ENCODE data around the gene ARL2BP.
"Not testable (repeated sequence)": the region's sequence is repeated elsewhere in the genome, so short reads cannot be mapped to it uniquely, and the experiment has no call there.

ARL2BP gene

DNA sequence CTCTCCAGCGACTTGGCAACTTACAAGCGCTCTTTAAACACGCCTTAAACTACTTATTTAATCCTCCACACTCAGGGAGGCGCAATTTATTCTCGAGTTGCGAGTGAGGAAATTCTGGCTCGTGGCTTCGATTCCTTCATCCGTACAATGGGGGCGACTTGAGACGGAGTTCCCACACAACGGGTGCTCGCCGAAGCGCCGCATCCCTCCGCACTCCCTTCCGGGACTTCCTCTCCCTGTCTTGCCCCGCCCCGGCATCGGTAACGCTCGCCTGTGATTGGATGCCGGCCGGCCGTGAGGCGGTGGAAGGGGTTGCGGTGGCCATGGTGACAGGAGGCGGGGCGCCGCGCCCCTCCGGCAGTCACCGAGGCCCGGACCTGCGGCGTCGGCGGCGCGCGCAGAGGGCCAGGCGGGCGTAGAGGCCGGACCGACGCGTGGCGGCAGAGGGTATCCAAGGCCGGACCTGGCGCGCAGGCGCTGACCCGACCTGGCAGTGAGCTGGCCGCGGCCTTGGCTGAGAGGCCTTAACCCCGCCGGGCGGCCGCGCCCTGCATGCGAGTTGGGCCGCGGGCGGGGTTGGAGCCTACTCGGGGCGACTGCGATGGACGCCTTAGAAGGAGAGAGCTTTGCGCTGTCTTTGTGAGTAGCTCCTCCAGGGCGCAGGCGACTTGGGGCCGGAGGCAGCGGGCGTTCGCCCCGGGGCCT is at the start of gene ARL2BP:
Gene ARL2BP (plus strand): TSS at position 493 of the 705 bp plus-strand sequence. CDS start 109 bp downstream, at position 602.
- peak; percentile 95 for DNase-seq (ENCODE audit: low read depth, low spot score)

DNA sequence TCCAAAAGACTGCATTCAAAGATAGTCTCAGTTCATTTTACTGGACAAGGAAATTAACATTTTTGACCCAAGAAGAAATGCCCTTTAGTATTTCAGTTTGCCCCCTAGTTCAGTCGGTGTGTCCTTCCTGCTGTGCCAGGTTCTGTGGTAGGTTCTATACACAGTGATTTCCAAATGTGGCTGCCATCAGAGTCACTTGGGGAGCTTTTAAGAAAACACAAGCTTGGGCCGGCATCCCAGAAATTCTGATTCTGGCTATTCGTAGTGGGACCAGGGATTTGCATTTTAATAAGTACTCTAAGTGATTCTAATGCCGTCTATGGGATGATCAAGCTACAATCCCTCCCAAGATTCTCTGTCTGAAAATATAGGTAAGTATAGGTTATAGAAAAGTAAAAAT is 48.8 kb upstream of the ARL2BP start:
- DNase-seq (ENCODE audit: low read depth, low spot score) = no peak

DNA sequence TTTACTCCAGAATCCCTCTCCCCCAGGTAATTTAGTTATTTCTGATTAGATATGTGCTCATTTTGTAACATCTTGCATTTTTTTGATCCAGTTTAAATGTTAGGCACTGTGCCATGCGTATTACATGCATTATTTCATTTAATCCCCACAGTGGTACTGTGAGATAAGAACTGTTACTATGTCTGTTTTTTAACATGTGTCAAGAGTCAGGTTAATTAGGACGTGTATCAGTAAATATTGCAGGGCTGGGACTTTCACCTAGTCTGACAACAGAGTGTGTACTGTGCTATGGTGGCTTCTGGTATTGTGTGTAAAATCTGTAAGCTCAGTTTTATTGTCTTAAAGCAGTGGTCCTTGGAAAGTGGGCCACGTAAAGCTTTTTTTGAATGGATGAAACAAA is 48.3 kb upstream of the ARL2BP start:
- no peak for DNase-seq (ENCODE audit: low read depth, low spot score)

DNA sequence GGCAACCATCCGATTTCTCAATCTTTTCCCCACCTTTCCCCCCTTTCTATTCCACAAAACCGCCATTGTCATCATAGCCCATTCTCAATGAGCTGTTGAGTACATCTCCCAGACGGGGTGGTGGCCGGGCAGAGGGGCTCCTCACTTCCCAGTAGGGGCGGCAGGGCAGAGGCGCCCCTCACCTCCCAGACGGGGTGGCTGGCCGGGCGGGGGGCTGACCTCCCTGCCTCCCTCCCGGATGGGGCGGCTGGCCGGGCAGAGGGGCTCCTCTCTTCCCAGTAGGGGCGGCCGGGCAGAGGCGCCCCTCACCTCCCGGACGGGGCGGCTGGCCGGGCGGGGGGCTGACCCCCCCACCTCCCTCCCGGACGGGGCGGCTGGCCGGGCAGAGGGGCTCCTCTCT is 44.7 kb upstream of the ARL2BP start:
- DNase-seq (ENCODE audit: low read depth, low spot score) = not testable (repeated sequence)

DNA sequence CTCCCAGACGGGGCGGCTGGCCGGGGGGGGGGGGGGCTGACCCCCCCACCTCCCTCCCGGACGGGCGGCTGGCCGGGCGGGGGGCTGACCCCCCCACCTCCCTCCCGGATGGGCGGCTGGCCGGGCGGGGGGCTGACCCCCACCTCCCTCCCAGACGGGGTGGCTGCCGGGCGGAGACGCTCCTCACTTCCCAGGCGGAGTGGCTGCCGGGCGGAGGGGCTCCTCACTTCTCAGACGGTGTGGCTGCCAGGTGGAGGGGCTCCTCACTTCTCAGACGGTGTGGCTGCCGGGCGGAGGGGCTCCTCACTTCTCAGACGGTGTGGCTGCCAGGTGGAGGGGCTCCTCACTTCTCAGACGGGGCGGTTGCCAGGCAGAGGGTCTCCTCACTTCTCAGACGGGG is 44.1 kb upstream of the ARL2BP start:
- not testable (repeated sequence) for DNase-seq (ENCODE audit: low read depth, low spot score)

GRCh38 chr16:57202095-57202886 is 42.8 kb upstream of the ARL2BP start:
- no peak for DNase-seq (ENCODE audit: low read depth, low spot score)

DNA sequence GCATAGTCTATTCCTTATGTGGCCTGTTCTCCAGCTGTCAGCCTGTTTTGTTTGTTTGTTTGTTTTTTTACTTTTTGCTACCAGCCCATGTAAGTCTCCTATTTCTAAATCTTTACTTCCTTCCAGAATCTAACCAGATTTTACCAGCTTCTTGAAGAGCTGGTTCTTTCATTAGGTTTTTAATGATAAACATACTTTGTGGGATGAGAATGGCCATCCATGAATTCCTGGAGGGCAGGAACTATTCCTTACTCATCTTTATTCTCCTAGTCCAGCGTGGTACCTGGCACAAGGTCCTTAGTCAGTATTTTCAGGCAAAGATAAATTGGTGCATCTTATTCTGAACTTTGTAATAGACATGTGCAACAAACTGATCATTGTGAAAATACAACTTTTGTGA is 41.6 kb upstream of the ARL2BP start:
- DNase-seq (ENCODE audit: low read depth, low spot score) = no peak

DNA sequence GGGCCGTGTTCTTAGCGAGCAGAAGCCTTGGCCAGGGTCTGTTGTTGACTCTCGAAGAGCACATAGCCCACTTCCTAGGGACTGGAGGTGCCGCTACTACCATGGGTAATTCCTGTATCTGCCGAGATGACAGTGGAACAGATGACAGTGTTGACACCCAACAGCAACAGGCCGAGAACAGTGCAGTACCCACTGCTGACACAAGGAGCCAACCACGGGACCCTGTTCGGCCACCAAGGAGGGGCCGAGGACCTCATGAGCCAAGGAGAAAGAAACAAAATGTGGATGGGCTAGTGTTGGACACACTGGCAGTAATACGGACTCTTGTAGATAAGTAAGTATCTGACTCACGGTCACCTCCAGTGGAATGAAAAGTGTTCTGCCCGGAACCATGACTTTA is 40.4 kb upstream of the ARL2BP start:
- no peak for DNase-seq (ENCODE audit: low read depth, low spot score)

DNA sequence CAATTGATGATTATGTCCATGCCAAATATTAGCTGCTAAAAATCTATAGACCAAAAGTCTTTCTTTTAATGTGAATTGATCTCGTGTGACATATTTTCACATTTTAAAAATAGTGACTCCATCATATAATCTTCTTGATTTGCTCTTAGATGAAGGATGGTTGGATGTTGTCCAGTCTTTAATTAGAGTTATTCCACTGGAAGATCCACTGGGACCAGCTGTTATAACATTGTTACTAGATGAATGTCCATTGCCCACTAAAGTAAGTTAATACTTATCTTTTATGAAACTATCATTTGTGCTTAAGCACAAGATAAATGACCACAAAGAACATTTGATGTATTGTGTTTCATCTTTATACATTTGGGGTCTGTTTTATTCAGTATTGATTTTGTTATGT is 36.1 kb upstream of the ARL2BP start:
- no peak for DNase-seq (ENCODE audit: low read depth, low spot score)

DNA sequence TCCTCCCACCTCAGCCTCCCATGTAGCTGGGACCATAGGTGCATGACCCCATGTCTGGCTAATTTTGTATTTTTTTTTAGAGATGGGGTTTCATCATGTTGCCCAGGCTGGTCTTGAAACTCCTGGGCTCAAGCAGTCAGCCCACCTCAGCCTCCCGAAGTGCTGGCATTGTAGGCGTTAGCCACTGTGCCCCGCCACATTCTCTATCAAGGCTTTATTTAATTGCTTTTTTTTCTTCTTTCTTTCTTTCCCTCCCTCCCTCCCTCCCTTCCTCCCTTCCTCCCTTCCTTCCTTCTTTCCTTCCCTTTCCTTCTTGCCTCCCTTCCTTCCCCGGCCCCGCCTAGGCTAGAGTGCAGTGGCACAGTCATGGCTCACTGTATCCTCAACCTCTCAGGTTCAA is 35.3 kb upstream of the ARL2BP start:
- no peak for DNase-seq (ENCODE audit: low read depth, low spot score)

DNA sequence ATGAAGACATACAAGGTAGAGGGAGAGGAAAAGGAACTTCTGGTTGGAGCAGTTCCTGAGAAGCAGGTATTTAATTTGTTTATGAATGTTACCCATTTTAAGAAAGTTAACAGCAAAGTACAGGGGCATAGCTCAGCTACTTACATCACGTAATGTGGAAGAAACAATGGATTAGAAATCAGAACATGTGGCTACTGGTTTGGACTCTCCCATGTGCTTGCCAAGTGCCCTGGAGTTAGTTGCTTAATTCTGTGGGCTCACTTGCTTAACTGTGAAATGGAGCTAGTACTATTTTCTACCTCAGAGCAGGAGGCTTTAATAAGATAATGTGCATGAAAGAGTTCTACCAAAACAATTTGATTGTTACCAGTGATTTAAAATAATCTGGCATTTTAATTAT is 31.6 kb upstream of the ARL2BP start:
- no peak for DNase-seq (ENCODE audit: low read depth, low spot score)

- no peak for DNase-seq (ENCODE audit: low read depth, low spot score)
These were observed 28.1 kb upstream of the ARL2BP start for GRCh38 chr16:57216968-57217367.

GRCh38 chr16:57223057-57223456 is 22.0 kb upstream of the ARL2BP start:
- no peak for DNase-seq (ENCODE audit: low read depth, low spot score)

GRCh38 chr16:57224651-57225335 is 20.3 kb upstream of the ARL2BP start:
- DNase-seq (ENCODE audit: low read depth, low spot score) = no peak

DNA sequence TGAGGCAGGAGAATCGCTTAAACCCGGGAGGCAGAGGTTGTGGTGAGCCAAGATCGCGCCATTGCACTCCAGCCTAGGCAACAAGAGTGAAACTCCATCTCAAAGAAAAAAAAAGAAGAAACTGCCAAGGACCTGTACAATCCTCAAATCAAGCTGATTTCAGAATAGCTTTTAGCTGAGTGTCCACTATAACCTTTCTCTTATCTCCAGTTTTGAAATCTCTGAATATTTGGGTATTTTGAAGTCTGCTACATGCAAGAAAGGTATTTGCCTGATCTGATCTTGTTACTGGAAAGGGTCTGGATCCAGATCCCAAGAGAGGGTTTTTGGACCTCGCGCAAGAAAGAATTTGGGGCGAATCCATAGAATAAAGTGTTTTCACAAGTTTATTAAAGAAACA is 19.1 kb upstream of the ARL2BP start:
- DNase-seq (ENCODE audit: low read depth, low spot score) = no peak

GRCh38 chr16:57226701-57227621 is 18.1 kb upstream of the ARL2BP start:
- no peak for DNase-seq (ENCODE audit: low read depth, low spot score)

DNA sequence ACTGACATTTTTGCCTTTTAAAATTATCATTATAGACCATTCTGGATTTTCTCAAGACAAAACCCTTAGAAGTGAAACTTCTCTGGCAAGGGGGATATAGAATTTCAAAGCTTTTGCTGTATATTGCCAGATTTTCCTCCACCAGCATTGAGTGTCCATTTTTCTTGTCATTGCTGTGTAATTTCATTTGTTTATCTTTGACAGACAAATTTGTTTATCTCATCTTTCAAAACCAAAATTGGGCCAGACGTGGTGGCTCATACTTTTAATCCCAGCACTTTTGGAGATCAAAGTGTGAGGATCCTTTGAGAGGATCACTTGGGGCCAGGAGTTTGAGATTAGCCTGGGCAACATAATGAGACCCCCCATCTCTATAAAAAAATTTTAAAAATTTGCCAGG is 16.0 kb upstream of the ARL2BP start:
- no peak for DNase-seq (ENCODE audit: low read depth, low spot score)

GRCh38 chr16:57231821-57232350 is 13.2 kb upstream of the ARL2BP start:
- DNase-seq (ENCODE audit: low read depth, low spot score) = no peak

DNA sequence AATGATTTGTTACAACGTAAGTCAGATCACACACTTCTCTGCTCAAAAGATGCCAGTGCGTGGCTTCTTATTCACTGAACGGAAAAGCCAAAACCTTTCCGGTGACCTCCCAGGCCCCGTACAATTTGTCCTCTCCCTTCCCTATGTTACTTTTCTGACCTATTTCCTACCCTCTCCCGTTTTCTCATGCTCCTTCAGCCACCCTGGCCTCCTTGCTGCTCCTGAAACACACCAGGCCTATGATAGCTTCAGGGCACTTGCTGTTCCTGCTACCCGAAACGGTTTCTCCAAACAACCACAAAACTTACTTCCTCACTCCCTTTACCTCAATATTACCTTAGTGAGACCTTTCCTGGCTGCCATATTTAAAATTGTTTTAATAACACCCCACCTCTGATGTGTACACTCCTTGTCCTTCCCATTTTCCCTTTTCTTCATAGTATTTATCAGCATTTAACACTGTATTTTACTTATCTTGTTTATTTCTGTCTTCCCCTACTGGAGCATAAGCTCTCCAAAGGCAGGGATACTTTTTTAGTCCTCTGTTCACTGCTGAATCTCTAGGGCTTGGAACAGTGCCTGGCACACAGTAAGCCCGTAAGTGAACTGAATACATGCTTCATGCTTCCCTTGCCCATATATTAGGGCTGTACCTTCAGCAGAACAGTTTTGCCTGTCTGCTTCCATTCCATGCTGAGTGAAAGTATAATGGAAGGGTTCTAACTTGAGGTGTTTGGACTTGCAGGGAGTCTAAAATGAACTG is 10.9 kb upstream of the ARL2BP start:
- no peak for DNase-seq (ENCODE audit: low read depth, low spot score)

GRCh38 chr16:57234707-57235092 is 10.4 kb upstream of the ARL2BP start:
- no peak for DNase-seq (ENCODE audit: low read depth, low spot score)

Measured in activated naive CD8-positive, alpha-beta T cell treated with anti-CD3 and anti-CD28 coated beads, Interleukin-2, amount 50 U/mL, for 16 hours (primary cell).